NCI-H2081 (cell line): Measurements from ENCODE around the gene NR3C2.

ENCODE experiments used
- DNase-seq, 2 experiments: peaks; one replicate each; lab custom pipeline; 2025; lab: John Stamatoyannopoulos, UW

The NR3C2 gene

GRCh38 chr4:148261848-148262247 is 180.4 kb downstream of the NR3C2 start:
- DNase-seq: no peak

GRCh38 chr4:148259841-148260240 is 182.4 kb downstream of the NR3C2 start:
- DNase-seq: no peak

DNA sequence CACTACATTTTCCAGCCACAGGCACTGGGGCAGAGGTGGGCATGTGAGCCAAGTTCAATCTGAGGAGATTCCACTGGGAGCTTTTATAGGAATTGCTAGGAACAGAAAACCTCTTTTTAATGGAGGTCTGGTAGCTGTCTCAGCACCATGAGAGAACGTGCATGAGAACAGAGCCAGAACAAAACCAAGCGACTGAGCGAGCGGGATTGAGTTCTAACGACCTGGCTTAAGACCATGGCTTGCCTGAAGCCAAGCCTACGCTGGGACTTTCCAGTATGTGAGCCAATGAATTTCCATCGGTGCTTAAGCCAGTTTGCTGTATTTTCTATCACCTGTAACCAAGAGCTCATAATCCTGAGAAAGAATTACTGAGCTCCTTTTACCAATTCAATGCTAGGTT is 183.7 kb downstream of the NR3C2 start:
- DNase-seq: no peak

DNA sequence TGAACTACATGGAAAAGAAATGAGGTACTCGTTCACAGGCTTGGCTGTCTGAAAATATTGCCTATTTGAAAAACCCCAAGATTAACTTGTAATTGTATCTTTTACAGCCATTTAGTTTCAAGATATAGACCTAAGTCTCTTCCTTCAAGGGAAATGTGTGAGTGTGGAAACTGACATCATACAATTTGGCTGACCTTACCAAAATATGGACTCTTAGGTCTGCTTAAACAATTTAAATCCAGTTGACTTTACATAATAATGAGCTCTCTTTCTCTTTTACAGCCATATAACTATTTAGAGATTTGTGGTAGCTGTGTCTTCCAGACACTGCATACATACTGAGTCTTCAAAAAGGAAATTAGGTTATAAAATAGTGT is 186.9 kb downstream of the NR3C2 start:
- no peak for DNase-seq

DNA sequence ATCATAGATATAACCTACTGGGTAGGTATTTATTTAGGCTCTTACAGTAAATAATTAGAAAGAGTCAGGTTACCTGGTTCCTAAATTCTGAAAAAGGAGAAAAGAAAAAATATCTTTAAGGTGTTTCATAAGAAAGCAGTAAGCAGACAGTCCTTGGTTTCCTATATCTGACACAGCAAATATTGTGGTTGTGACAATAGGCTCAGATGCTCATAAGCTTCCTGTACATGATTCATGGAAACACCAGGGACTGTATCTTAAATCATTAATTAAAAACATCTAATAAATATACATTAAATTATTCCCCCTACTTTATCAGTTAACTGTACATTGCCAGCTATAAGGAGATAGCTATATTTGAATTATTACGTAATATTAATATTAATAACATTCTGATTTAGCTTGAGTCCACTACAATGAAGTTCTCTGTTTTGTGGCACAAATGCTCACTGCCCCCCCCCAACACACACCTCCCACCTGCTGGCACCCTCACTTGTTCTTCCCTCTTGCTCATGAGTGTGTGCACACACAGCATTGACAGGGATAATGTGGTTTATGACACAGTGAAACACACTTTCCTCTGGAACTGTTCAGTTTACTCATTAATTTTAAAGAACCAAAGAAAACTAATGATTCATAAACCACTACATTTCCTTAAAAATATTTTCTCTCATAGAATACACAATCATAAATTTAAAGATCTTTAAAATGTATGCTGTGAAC is 187.4 kb downstream of the NR3C2 start:
- DNase-seq: no peak

DNA sequence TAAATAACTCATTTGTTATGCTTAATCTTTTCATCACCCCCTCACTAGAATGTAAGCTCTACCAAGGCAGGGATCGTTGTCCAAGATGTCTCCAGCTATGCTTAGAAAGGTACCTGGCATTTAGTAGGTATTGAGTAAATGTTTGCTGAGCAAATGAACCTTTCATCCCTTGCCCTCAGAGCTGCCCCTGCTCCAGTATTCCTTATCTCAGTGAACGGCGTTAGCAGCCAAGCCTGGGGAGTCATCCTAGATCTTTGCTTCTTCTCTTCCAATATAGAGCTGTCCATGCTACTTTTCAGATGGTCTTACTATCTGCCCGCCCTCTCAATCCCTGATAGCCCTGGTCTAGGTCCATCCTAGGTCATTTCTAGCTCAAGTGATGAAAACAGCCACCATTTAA is 188.4 kb downstream of the NR3C2 start:
- DNase-seq: no peak

DNA sequence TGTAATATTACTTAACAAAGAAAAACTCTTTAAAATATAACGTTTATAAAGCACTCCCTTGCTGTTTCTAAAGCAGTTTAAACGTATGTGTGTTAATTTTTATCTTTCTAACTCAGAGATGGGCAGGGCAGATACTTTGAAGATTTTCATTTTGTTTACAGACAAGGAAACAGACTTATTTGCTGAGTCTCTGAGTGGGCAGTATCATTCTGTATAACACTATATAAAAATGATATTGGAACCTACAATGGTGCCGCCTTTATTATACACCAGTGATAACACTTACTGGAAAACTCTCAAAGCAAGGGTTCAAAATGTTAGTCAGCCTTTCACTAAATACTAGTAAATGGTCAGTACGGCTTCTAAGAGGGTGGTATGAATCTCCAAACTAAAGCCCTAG is 193.4 kb downstream of the NR3C2 start:
- no peak for DNase-seq

GRCh38 chr4:148245015-148245414 is 197.2 kb downstream of the NR3C2 start:
- no peak for DNase-seq

DNA sequence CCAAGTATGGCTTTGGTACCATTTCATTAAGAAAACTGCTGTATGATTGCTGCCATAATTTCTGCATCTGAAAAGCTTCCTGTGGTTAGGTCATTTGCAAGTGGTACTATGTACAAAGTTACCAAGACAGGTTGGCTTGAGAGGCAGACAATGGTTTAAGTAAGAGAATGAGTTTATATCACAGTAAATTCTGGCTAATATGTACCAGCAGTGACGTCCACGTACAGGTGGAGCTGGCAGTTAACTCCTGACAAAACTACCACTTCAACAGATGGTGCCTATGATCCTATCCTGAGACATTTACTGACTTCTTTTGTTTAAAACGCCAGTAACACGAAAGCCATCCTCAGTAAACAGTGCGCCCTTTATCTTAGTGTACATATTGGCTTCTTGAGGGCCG is 198.4 kb downstream of the NR3C2 start:
- DNase-seq: no peak

DNA sequence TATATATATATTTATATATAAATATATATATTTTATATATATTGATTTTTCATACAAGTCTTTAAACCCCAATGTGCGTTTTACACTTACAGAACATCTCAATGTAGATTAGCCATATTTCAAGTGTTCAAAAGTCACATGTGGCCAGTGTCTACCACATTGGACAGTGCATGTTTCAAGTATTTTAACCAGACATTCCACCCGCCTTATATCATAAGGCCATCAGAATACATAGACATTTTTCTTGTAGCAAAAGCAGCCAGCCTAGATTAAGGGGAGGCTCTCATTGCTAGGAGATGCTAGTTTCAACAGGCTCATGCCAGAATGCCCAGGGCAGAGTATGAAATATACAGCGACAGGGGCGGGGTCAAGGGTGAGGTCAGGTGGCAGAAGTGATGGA is 202.0 kb downstream of the NR3C2 start:
- no peak for DNase-seq

- no peak for DNase-seq
Observed at GRCh38 chr4:148239494-148239985, 202.7 kb downstream of the NR3C2 start.

DNA sequence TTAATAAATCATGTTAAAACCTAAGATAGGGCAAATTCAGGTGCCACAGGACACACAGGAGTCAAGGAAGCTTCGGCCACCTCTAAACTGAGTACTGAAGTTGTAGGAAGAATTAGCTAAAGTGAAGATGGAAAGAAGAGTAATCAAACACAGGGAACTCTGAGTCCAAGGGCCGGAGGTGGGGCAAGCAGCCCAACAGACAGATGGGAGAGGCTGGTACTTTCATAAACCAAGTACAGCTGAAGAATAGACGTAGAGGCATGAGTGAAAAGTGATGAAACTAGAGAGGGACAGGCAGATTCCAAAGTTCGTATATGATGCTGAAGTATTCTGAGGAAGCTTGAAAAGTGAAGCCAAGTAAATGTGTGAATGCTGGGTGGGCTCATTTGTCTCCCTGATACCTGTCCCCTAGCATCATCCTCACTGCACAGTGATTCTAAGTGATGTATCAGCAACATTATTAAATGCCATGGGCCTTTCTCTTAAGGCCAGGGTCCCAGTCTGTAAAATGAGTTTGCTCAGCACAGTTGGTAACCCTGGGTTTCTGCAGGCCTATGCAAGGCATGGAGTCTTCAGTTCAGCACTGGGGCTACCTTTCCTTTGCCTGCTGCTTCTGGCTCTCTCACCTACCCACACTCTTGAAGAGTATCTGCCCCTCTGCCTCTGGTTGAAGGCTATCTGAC is 203.3 kb downstream of the NR3C2 start:
- DNase-seq: no peak

- no peak for DNase-seq
Observed at GRCh38 chr4:148238086-148238485, 204.1 kb downstream of the NR3C2 start.

GRCh38 chr4:148235809-148236208 is 206.4 kb downstream of the NR3C2 start:
- DNase-seq: no peak

DNA sequence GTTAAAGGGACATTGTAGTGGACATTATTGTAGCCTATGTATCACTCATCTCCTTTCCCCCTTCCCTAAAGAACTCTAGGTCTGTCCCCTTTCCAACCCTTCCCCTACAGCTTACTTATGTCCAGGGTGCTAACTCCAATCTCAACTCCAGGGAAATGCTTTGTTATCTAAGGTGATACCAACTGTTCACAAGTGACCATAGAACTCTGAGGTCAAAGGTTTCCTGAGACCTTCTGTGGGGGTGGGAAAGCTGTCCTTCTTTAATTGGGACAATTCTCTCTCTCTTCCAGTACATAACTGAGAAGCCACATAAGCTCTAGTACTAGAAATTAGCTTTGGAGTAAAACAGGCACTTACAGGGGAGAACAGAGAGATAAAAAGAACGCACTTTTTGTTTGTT is 212.4 kb downstream of the NR3C2 start:
- no peak for DNase-seq

- DNase-seq: no peak
Observed at GRCh38 chr4:148229028-148229427, 213.2 kb downstream of the NR3C2 start.

GRCh38 chr4:148227147-148227546 is 215.1 kb downstream of the NR3C2 start:
- no peak for DNase-seq

DNA sequence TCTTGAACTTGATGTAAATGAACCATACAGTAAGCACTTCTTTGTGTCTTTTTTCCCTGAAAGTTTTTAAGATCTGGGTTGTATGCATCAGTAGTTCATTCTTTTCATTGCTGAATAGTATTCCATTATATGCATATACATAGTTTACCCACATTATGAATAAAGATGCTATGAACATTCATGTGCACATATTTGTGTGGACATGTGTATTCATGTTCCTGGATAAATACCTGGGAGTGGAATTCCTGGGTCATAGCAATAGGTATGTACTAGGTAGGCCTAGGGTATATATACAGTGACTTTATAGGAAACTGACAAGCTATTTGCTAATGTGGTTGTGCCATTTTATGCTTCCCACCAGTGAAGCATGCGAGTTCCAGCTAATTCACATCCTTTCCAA is 215.9 kb downstream of the NR3C2 start:
- no peak for DNase-seq

DNA sequence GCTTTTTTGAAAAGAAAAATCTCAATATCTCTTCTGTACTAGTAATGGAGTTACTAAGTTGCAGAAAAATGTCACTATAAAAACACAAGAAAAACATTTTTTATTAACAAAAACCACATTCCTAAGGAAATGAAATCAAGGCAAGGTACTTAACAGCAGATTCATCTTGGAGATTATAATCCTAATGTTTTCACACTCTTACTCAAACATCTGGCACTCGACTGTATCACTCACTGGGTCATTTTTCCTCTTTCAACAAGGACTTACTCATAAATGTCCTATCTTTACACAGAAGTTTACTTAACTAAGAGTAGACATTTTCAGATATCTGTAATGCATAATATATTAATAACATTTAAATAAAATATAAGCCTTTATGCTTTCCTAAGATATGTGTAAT is 216.6 kb downstream of the NR3C2 start:
- DNase-seq: no peak

- no peak for DNase-seq
Observed at GRCh38 chr4:148224476-148224875, 217.7 kb downstream of the NR3C2 start.

DNA sequence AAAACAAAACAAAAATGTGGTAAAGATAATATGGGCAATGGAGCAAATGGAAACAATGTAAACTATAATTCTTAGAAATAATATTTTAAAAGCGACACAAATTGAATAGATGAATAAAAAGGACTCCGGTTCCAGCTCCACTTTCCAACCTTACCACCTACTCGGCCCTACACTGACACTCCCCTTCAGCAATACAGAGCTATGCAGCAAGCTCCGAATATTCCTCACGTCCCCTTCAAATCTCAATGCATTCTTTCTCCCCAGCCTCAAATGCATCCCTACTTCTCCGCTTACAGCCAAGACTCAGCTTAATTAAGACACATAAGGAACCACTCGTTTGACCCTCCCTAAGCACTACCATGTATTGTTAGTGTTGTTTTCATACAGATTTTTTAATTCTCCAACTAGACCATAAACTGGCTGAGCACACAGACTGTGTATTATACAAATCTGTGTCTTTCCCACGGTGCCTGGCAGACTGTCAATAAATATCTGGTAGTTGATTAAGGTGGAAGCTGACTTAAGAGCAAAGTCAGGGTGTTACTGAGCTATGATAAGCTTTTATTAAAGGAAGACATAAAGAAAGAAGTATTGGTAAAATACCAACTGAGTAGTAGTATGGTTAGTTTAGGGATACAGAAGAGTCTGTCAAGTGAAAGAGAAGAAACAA is 219.1 kb downstream of the NR3C2 start:
- DNase-seq: no peak

DNA sequence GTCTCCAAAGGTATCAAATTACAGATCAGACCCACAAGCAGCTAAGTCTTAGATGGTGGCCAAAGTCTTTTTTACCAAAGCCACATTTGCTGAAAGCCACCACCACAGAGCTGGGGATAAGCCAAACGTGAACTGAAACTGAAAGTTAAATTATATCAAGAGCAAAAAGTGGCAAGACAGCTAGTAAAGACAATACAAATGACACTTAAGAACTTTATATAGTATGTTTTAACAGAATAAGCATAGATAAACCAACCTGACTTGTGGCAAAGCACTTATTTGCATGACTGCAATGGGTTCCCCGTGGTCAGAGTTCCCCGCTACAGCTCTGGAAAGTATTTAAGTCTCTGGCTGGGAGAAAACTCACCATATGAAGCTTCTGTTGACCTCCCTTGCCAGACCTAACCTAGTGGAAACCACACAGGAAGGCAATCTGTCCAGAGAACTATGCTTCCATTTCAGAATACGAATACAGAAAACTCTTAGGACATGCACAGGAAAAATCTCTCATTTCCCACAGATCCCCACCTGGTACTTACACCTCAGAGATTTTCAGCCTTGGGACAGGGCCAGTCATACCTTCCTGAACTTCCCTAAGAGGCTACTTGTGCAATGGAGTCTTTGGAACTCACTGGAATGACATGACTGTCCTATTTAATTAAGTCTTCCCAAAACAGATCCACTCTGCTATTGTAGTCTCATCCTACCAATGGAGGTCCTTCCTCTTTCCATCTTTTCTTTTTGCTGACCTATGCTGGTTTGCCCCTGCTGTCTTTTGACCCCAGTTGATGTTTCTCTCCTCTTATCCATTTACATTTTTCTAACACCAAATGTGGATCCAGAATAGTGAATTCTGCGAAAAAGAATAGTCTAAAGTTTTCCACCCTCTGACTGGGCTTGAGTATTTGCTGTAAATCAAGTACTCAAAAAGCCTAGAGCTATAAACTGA is 225.1 kb downstream of the NR3C2 start:
- no peak for DNase-seq
